Stimulated activated CD4-positive, alpha-beta T cell treated with anti-CD3 and anti-CD28 coated beads, Interleukin-1b, Interleukin-23, amount 100 ng/mL, for 24 hours (primary cell): ENCODE results near the gene ENDOV.

Source experiments
- DNase-seq, 4 experiments: peaks; one replicate each; pipeline ENCODE4 v3.0.0-alpha.2; 2020; ENCODE audit warnings: low read depth in 4 of 4, low spot score in 1 of 4

The ENDOV gene

GRCh38 chr17:80414508-80414802, 512 bp upstream of the ENDOV start:
- no peak for DNase-seq

DNA sequence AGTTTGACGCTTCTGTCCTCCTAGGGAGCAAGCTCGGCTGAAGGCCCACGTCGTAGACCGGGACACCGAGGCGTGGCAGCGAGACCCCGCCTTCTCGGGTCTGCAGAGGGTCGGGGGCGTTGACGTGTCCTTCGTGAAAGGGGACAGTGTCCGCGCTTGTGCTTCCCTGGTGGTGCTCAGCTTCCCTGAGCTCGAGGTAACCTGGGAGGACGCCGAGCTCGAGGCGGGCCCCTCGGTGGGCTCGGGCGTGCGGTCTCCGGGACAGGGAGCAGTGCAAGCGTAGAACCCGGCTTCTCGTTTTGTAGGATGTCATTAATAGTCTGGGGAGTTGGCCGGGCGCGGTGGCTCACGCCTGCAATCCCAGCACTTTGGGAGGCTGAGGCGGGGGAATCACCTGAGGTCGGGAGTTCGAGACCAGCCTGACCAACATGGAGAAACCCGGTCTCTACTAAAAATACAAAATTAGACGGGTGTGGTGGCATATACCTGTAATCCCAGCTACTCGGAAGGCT, 715 bp downstream of the ENDOV start:
- DNase-seq = no peak

DNA sequence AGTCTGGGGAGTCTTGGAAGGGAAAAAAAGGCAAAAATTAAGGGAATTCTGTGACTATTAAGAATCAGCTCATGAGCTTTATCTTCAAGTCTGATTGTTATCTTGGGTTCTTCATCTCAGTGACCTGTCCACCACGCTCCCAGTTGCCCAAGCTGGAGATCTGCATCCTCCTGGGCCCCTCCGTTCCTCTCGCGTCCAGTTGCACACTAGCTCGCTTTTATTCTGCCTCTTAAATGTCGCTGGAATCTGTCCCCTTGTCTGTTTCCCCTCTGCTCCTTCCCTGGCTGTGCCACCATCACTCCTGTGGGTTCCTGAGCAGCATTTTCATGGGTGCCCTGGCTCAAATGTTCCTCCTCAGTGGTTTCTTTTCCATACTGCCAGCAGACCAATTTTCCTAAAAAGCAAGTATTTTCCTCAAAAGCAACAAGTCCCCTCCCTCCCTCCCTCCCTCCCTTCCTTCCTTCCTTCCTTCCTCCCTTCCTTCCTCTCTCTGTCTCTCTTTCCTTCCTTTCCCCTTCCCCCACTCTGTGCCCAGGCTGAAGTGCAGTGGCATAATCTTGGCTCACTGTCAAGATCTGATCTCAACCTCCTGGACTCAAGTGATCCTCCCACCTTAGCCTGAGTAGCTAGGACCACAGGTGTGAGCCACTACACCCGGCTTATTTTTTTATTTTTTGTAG, 1.4 kb downstream of the ENDOV start:
- no peak for DNase-seq

DNA sequence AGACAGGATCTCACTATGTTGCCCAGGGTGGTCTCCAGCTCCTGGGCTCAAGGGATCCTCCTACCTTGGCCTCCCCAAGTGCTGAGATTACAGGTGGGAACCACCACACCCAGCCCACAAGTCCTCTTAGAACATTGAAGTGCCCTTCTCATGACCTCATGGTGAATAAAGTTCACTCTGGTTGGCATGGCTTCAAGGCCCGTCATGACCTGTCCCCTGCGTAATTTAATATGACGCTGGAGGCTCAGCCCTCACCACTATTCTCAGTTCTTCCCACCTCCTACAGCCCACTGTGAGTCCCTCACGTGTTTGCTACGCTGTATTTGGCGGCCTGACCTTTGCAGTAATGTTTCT, 1.9 kb downstream of the ENDOV start:
- no peak for DNase-seq

DNA sequence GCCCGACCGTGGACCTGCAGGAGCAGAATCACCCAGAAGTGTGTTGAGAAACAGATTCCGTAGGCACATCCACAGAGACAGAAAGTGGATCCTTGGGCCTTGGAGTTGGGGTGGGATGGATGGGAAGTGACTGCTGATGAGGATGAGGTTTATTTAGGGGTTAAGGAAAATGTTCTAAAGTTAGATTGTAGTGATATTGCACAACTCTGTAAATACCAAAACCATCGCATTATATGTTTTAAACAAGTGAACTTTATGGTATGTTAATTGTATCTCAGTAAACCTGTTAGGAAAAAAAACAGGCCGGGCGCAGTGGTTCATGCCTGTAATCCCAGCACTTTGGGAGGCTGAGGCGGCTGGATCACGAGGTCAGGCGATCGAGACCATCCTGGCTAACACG, 3.6 kb downstream of the ENDOV start:
- no peak for DNase-seq

- DNase-seq = no peak
Observed at GRCh38 chr17:80419255-80419654, 4.3 kb downstream of the ENDOV start.

- no peak for DNase-seq
Observed at GRCh38 chr17:80421381-80422090, 6.6 kb downstream of the ENDOV start.

- DNase-seq = no peak
Observed at GRCh38 chr17:80422276-80422675, 7.3 kb downstream of the ENDOV start.

- DNase-seq = no peak
Observed at GRCh38 chr17:80422981-80423380, 8.0 kb downstream of the ENDOV start.

DNA sequence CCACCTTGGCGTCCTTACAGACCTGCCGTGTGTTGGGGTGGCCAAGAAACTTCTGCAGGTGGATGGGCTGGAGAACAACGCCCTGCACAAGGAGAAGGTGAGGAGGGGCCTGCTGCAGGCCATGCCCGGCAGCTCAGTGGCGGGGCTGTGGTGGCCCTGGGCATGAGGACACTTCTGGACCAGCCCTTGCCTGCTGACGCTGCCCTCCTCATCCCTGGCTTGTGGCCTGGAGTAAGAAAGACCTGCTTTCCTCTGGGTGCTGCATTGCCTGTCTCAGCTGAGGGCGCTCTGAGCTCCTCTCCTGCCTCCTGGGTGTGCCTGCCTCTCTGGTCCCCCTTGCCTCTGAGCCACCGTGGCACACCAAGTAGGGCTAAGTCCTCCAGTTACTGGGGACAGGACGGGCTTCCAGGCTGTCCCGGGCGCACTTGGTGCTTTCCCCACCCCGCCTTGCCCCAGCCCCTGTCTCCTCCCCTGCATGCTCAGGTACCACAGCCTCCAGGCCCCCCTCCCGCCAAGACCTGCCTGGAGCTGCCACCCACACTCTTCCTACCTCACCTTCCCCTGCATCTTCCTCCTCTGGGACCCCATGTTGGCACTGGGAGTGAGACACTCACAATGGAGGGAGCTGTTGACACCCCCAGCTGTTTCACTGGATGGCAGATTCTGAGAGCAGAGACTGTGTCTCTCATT, 8.7 kb downstream of the ENDOV start:
- no peak for DNase-seq

DNA sequence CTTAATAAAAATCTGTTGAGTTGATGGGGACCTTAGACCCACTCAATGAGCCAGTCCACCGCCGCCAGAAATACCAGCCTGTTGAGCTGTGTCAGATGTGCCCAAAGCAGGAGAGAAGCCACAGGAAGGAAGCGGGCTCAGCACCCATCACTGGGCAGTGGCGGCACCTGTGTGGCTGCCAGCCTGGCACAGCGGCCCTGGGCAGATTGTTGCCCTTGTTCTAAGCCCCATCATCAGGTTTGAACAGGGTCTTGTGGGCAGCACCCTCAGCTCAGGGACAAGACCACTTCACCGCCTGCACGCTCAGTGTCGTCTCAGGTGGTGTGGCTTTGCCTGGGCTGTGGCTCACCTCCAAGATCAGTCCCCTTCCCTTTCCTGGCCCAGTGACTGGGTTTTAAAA, 9.3 kb downstream of the ENDOV start:
- DNase-seq = no peak

DNA sequence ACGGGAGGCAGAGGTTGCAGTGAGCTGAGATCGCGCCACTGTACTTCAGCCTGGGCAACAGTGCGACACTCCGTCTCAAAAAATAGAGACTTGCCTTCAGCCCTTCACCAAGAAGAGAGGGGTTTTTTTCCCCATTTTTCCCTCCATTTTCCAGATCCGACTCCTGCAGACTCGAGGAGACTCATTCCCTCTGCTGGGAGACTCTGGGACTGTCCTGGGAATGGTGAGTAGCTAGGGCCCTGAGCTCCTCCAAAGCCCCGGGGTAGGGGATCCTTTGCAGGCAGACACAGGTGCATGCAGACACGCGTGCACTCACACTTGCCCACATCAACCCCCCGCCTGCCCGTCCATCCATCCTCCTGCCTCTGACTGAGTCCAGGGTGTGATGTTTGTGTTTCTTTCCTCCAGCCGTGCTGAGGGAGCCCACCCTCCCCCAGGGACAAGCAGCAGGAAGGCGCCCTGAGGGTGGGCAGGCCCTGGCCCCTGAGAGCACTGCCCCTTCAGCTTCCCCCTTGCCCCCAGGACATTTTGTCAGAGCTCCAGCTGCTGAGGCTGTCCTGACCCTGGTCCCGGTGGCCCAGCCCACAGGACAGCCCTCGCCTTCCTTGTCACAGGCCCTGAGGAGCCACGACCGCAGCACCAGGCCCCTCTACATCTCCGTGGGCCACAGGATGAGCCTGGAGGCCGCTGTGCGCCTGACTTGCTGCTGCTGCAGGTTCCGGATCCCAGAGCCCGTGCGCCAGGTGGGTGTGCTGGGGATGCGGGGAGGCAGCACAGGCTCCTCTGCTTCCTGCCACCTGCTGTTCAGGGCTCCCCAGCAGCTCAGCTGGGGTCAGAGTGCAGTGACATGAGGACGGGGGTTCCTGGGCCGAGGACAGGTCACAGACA, 10.2 kb downstream of the ENDOV start:
- DNase-seq = no peak

- no peak for DNase-seq
Observed at GRCh38 chr17:80425835-80426426, 11.0 kb downstream of the ENDOV start.

- peak; percentile 67 to 80 (median 79) for DNase-seq
Observed at GRCh38 chr17:80426671-80427326, 11.8 kb downstream of the ENDOV start.

- no peak for DNase-seq
Observed at GRCh38 chr17:80427366-80428282, 12.7 kb downstream of the ENDOV start.

GRCh38 chr17:80428363-80428762, 13.4 kb downstream of the ENDOV start:
- no peak for DNase-seq

DNA sequence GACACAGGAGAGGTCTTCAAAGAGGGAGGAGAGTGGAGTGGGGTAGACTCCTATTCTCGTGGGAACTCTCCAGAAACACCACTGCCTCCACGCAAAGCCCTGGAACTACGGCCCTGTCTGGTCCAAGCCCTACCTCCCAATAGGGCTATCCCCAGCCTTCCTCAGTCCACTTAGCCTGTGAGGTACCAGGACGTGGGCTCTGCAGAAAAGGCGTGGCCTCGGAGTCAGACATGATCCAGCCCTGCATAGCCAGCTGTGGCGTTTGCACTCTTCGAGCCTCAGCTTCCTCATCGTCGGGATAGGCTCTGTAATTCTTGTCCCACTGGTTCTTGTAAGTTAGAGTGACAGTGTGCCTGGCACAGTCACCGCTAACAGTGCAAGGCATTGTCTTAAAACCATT, 13.8 kb downstream of the ENDOV start:
- no peak for DNase-seq

DNA sequence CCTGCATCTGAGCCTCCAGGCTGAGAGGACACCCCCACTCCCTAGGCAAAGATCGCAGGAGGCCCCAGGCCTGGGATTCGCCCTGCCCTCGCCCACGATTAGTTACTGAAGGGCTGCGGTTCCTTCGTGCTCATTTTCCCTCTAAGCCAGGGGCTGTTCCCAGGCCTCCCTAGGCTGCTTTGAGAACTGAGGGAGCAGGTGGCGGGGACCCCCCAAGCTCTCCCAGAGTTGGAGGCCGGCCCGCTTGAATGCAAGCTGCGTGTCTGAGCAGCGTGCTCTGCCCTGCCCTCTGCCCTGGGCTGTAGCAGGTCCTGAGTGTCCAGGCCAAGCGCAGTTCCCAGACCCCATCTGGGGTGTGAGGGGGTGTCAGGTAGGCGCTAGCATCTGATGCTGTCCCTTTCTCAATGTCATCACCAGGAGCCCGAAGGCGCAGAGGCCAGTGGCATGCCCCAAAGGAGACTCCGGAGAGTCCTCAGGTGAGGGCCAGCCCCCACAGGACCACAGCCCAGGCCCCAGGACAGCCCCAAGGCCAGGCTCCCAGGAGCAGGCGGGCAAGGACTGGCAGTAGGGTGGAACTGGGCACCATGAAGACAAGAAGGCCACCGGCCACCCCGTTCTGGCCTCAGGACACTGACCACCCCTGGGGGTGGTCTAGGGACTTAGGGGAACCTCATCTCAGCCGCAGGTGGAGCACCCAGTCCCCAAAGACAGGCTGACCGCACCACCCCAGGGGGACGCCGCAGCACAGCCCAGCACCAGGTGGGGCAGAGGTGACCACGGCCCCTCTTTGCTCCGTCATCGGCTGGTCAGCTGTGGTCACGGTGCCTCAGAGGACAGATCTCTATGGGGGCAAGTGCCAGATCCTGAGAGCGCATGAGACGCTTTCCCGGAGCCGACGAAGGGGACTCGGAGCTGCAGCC, 14.6 kb downstream of the ENDOV start:
- DNase-seq = no peak
